Hepatocyte (in vitro differentiated cells): Measurements from ENCODE around the gene ANAPC16. TPM values are rescaled to one million over a fixed set of nuclear protein-coding genes. Genes with fewer than 3 reads are reported as not detected.
"Not testable (repeated sequence)": the region's sequence is repeated elsewhere in the genome, so short reads cannot be mapped to it uniquely, and the experiment has no call there.

Experiments
- DNase-seq: peaks from one replicate; pipeline ENCODE4 v3.0.0-alpha.2; 2016; ENCODE audit warnings: low spot score
- H2AFZ ChIP-seq: fragments of 200-600 bp; sonication (generic); 2 replicates; pipeline ENCODE4 v1.6.0; 2016; ENCODE audit warnings: antibody characterized with exemption, mild to moderate bottlenecking
- H3K27ac ChIP-seq: fragments of 200-600 bp; sonication (generic); 2 replicates; pipeline ENCODE4 v1.5.1; 2016; ENCODE audit warnings: mild to moderate bottlenecking
- H3K27me3 ChIP-seq: fragments of 200-600 bp; sonication (generic); 2 replicates; pipeline ENCODE4 v1.6.1; 2016
- H3K36me3 ChIP-seq: fragments of 200-600 bp; sonication (generic); replicated peaks from 2 replicates; pipeline ENCODE4 v1.5.1; 2016; ENCODE audit warnings: low read depth; ENCODE audit not compliant: insufficient read depth
- H3K4me1 ChIP-seq: fragments of 200-600 bp; sonication (generic); 2 replicates; pipeline ENCODE4 v1.5.1; 2016; ENCODE audit warnings: mild to moderate bottlenecking, moderate library complexity; ENCODE audit not compliant: insufficient read depth
- H3K4me2 ChIP-seq: fragments of 200-600 bp; sonication (generic); 2 replicates; pipeline ENCODE4 v1.6.0; 2016
- H3K4me3 ChIP-seq: fragments of 200-600 bp; sonication (generic); 2 replicates; pipeline ENCODE4 v1.5.1; 2016; ENCODE audit warnings: mild to moderate bottlenecking
- H3K79me2 ChIP-seq: fragments of 200-600 bp; sonication (generic); 2 replicates; pipeline ENCODE4 v1.6.0; 2017; ENCODE audit warnings: mild to moderate bottlenecking
- H3K9me2 ChIP-seq: fragments of 200-600 bp; sonication (generic); replicated peaks from 2 replicates; pipeline ENCODE4 v1.6.0; 2017; ENCODE audit warnings: mild to moderate bottlenecking; ENCODE audit not compliant: insufficient read depth
- H3K9me3 ChIP-seq: fragments of 200-600 bp; sonication (generic); 2 replicates; pipeline ENCODE4 v1.5.1; 2016; ENCODE audit warnings: low read depth, mild to moderate bottlenecking
- H4K20me1 ChIP-seq: fragments of 200-600 bp; sonication (generic); 2 replicates; pipeline ENCODE4 v1.6.0; 2016; ENCODE audit warnings: mild to moderate bottlenecking; ENCODE audit not compliant: insufficient read depth, poor library complexity, severe bottlenecking
- CTCF ChIP-seq: fragments of 200-600 bp; sonication (generic); IDR thresholded peaks from 2 replicates; pipeline ENCODE4 v1.5.1; 2016; ENCODE audit warnings: antibody characterized with exemption, mild to moderate bottlenecking; ENCODE audit not compliant: poor library complexity
- EZH2 ChIP-seq: fragments of 200-600 bp; sonication (generic); IDR thresholded peaks from 2 replicates; pipeline ENCODE4 v1.6.1; 2016; ENCODE audit warnings: antibody characterized with exemption, mild to moderate bottlenecking, borderline replicate concordance
- EZH2phosphoT487 ChIP-seq: fragments of 200-600 bp; sonication (generic); IDR thresholded peaks from one replicate; pipeline ENCODE4 v1.6.1; 2018; ENCODE audit warnings: antibody characterized with exemption, mild to moderate bottlenecking, low read depth, moderate library complexity; ENCODE audit not compliant: unreplicated experiment, severe bottlenecking
- WGBS: methylation state at CpG from one replicate; pipeline ENCODE4 v1.1.6; 2016; ENCODE audit warnings: low lambda C conversion rate; ENCODE audit errors: missing lambda C conversion rate; 5-methylcytosine and 5-hydroxymethylcytosine counted together
- polyA plus RNA-seq: library from polyadenylated mRNA; unstranded; fragments of >200 nt; fragmentation: Nextera tagmentation; extraction: Ambion mirVana; gene quantifications from 2 replicates; pipeline ENCODE4 v1.2.1, GENCODE V29; 2016
- total RNA-seq: library from RNA; depleted of rRNA; stranded (reverse); fragments of >200 nt; gene quantifications from 2 replicates; pipeline ENCODE4 v1.2.3, GENCODE V29; 2014

The ANAPC16 gene
- total and polyA plus RNA-seq, 2 experiments from 2014 or later: 109 to 118 TPM

- Histone ChIP-seq H3K27ac (no peak overlapping the region), H3K27me3 (no peaks in the 10 kb centered on the region)
Measured at GRCh38 chr10:72267381-72267780, 51.6 kb downstream of the ANAPC16 start.

GRCh38 chr10:72267819-72268399 is 52.1 kb downstream of the ANAPC16 start:
- no peak overlapping the region for H2AFZ ChIP-seq
- H3K79me2 ChIP-seq: no peaks in the 10 kb centered on the region
- TF ChIP-seq EZH2 (no peak), EZH2phosphoT487 (no peak), CTCF (no peak)
- no peak overlapping the region for H3K4me2 ChIP-seq
- peaks cover 24% of the 10 kb centered on the region for H3K4me1 ChIP-seq
- no peaks in the 10 kb centered on the region for H4K20me1 ChIP-seq
- no peak overlapping the region for H3K4me3 ChIP-seq
- H3K27ac ChIP-seq: no peak overlapping the region
- no peaks in the 10 kb centered on the region for H3K9me3 ChIP-seq
- H3K9me2 ChIP-seq: no peaks in the 10 kb centered on the region
- no peak for DNase-seq
- no peaks in the 10 kb centered on the region for H3K27me3 ChIP-seq
- no peaks in the 10 kb centered on the region for H3K36me3 ChIP-seq
- WGBS: 85% methylated on average over 15 of the region's 15 CpGs

More at GRCh38 chr10:72267381-72267780, 51.6 kb downstream of the ANAPC16 start:
- Histone ChIP-seq H3K36me3 (no peaks in the 10 kb centered on the region), H3K4me2 (no peak overlapping the region), H4K20me1 (no peaks in the 10 kb centered on the region), H3K79me2 (no peaks in the 10 kb centered on the region), H3K4me1 (peaks cover 22% of the 10 kb centered on the region), H3K4me3 (no peak overlapping the region), H2AFZ (no peak overlapping the region), H3K9me2 (no peaks in the 10 kb centered on the region), H3K9me3 (no peaks in the 10 kb centered on the region)
- TF ChIP-seq EZH2phosphoT487: no peak
- no peak for TF ChIP-seq EZH2
- TF ChIP-seq CTCF: no peak
- WGBS: 68% methylated on average over 6 of the region's 6 CpGs
- no peak for DNase-seq

- not testable (repeated sequence) for H4K20me1 ChIP-seq, H3K4me2 ChIP-seq, H3K27ac ChIP-seq, H3K79me2 ChIP-seq, H3K9me2 ChIP-seq, H3K36me3 ChIP-seq, H3K9me3 ChIP-seq, H2AFZ ChIP-seq, H3K4me3 ChIP-seq, H3K27me3 ChIP-seq, DNase-seq
- H3K4me1 ChIP-seq: peaks cover 19% of the 10 kb centered on the region
- WGBS: 97% methylated on average over 5 of the region's 5 CpGs
Measured at GRCh38 chr10:72268475-72269200, 52.8 kb downstream of the ANAPC16 start.

- H3K27ac ChIP-seq: peak overlapping the region; percentile 23
- H3K4me3 ChIP-seq: no peak overlapping the region
- H2AFZ ChIP-seq: no peak overlapping the region
- TF ChIP-seq CTCF (no peak), EZH2phosphoT487 (no peak), EZH2 (no peak)
- H3K27me3 ChIP-seq: no peaks in the 10 kb centered on the region
- peaks cover 16% of the 10 kb centered on the region for H4K20me1 ChIP-seq
- peaks cover 18% of the 10 kb centered on the region for H3K79me2 ChIP-seq
- H3K9me3 ChIP-seq: no peaks in the 10 kb centered on the region
- WGBS: 88% methylated on average over 5 of the region's 5 CpGs
- H3K4me1 ChIP-seq: peaks cover 23% of the 10 kb centered on the region
- no peaks in the 10 kb centered on the region for H3K9me2 ChIP-seq
- H3K36me3 ChIP-seq: peaks cover 3% of the 10 kb centered on the region
- no peak for DNase-seq
- no peak overlapping the region for H3K4me2 ChIP-seq
Measured at GRCh38 chr10:72270607-72271281, 54.9 kb downstream of the ANAPC16 start.
